Activated CD8-positive, alpha-beta memory T cell treated with anti-CD3 and anti-CD28 coated beads, Interleukin-2, amount 50 U/mL, for 48 hours (primary cell): ENCODE data around the gene PLIN4.
"Not testable (repeated sequence)": the region's sequence is repeated elsewhere in the genome, so short reads cannot be mapped to it uniquely, and the experiment has no call there.

Source experiments
- DNase-seq: peaks from one replicate; pipeline ENCODE4 v3.0.0-alpha.2; 2020

The PLIN4 gene

DNA sequence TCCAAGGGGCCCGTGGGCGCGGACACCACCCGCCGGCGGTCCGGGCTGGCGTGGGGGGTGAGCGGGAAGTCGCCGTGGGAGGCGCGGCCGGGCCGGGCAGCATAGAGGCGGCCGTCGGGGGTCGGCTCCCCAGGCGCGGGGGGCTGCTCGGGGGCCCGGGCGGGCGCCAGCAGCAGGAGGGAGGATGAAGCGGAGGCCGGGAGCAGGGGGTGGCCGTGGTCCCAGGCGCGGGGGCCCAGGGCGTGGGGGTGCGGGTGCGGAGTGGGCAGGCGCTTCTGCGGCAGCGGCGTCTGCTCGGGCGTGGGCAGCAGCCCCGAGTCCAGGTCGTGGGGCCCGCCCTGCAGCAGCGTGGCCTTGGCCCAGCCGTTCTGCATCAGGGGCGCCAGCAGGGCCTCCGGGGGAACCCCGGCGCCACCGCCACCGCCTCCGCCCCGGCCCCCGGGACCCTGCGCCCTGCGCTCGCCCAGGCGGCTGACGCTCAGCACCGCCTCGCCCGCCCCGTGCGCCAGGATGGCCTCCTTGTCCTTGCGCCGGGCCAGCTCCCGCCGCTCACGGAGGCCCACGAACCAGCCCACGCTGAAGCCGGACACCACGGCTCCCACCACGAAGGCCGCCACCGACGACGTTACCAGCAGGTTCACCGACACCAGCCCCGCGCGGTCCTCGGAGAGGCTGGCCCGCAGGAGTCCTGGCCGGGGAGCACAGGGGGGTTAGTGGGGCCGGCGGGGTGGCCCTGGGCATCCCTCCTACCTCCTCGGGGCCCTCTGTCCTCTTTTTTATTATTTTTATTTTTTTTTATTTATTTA is 25.8 kb upstream of the PLIN4 start:
- no peak for DNase-seq

DNA sequence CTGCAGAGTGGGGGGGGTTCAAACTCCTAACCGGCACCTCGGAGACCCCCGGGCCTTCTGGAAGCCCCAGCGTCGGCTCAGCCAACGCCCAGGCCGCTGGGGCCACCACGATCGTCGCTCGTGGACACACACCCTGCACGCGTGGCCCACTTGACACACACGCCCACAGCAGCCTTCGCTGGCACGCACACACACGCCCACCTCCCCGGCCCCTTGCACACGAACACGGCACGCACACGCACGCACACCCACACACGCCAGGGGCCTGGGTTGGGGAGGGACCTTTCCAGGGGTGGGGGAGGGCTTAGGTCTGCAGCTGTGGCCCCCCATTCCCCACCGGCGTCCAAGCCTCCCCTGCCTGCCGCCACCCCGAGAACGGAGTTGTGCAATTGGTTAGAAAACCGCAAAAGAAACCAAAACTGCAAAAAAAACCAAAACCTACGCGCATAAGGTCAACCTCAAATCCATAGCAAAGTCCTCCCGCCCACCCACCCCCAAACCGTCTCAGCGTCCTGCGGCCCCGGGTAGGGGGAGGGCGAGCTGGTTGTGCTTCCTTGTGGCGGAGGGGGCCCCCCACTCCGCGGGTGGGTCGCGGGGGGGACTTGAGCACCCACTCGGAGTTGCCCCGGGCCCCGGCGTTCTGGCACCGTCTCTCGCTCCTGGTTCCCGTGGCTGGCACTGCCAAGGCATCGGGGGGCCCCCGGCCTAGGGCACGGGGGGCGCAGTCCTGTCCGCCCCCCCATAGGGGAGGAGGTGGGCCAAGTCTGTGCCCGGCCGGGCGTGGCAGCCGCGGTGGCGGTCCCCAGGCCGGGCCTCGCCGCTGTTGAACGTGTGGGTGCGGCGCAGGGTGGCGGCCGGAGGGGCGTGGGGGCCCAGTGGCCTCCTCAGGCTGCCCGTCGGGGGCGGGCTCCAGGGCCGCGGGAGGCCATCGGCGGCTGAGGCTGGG is 24.9 kb upstream of the PLIN4 start:
- no peak for DNase-seq

DNA sequence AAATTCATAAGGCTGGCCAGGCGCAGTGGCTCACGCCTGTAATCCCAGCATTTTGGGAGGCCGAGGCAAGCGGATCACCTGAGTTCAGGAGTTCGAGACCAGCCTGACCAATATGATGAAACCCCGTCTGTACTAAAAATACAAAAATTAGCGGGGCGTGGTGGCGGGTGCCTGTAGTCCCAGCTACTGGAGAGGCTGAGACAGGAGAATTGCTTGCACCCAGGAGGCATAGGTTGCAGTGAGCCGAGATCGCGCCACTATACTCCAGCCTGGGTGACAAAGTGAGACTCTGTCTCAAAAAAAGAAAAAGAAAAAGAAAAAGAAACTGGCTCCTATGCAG is 23.5 kb upstream of the PLIN4 start:
- not testable (repeated sequence) for DNase-seq

- no peak for DNase-seq
These were observed 23.0 kb upstream of the PLIN4 start for GRCh38 chr19:4541114-4541805.

DNA sequence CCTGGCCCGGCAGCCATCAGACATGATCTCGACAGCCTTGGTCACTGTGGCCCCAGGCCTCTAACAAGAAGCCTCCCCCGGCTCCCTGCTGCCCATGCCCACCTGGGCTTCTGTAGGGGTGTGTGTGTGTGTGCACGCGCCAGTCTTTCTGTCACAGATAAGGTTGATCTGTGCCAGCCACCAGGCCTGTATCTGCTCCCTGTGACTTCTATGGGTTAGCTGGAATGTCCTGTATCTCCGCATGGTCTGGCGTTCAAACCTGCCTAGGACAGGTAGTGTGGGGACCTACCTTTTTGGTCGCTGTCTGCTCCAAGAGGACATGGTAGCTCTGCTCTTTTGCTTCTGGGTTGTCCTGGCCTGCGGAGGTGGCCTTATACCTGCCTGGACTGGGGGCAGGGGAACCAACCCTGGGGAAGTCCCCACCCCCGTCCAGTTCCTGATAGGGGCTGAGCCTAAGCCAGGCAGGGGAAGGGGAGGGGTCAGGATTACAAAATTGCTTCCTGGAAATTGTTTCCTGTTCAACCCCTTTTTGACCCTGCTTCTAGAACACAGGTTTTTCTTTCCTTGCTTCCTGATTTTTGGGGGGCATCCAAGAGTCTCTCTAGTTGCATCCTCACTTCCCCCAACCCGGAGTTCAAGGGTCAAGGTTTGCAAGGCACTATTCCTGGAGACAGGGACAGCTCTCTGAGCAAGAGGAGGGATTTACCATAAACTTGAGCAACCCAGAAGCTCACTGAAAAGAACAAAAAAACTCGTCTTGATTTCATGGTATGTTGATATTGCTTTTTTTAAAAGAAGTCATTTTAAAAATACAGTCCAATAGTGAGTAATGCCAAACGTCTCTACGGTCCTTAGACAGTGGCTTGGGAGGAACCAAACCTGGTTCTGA is 21.7 kb upstream of the PLIN4 start, which contains the start of gene LRG1:
TSS of gene LRG1 (minus strand) at position 344 of the 889 bp plus-strand sequence. CDS start at position 321, 23 bp downstream.
- DNase-seq, result no peak

GRCh38 chr19:4539169-4539692 is 20.9 kb upstream of the PLIN4 start:
- no peak for DNase-seq

GRCh38 chr19:4538601-4538954 is 20.3 kb upstream of the PLIN4 start:
- DNase-seq, result no peak

- no peak for DNase-seq
These were observed 19.8 kb upstream of the PLIN4 start for GRCh38 chr19:4537953-4538600.

- DNase-seq, result no peak
These were observed 18.5 kb upstream of the PLIN4 start for GRCh38 chr19:4536798-4537197.

GRCh38 chr19:4534836-4535658 is 16.8 kb upstream of the PLIN4 start, which contains the start of gene PLIN5:
Gene PLIN5, minus strand, starts transcription at chr19:4535224. Its CDS starts 1,150 bp downstream, at chr19:4534074.
- DNase-seq, result peak; percentile 75

DNA sequence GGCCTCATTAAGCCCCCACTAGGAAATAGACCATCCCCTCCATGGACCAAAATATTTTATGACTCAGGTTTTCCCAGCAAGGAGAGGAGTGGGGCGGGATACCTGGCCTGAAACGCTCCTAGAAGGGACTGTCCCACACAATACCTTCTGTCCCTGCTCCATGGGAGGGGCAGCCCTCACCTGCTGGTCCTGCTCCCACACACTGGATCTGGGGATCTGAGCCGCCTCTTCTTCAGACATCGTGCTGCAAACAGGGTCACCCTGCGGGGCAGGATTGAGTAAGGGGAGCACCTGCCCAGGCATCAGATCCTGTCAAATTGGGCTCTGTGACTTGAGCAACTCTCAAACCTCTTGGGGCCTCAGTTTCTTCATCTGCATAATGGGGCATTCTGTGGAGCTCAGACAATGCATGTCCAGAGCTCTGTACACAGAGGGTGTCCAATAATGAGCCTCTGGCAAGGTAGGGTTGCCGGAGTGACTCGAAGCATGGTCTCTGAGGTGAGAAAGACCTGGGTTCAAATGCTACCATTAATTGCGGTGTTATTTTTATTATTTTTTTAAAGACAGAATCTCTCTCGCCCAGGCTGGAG is 15.6 kb upstream of the PLIN4 start:
- no peak for DNase-seq

- DNase-seq, result no peak
These were observed 15.0 kb upstream of the PLIN4 start for GRCh38 chr19:4533334-4533733.

DNA sequence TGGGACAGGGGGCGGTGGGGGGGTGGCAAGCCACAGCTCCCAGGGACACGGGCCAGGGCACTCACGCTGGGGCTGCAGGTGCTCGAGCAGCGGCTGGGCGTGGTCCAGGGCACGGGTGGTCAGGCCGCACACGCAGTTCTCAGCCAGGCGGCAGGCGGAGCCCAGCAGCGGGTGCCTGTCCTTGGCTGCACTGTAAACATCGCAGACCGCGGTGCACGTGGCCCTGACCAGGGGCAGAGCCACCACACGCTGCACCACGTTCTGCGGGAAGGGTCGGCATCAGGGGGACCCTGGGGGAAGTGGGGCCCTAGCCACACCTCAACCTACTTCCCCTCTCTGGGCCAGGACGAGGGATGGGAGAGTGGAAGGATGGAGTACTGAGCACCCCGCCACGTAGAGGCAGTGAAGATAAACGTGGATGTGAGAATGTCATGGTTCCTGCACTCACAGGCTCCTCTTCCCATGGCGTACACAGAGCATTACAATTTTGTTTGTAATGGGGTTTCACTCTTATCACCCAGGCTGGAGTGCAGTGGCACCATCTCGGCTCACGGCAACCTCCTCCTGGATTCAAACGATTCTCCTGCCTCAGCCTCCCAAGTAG is 13.4 kb upstream of the PLIN4 start:
- no peak for DNase-seq

DNA sequence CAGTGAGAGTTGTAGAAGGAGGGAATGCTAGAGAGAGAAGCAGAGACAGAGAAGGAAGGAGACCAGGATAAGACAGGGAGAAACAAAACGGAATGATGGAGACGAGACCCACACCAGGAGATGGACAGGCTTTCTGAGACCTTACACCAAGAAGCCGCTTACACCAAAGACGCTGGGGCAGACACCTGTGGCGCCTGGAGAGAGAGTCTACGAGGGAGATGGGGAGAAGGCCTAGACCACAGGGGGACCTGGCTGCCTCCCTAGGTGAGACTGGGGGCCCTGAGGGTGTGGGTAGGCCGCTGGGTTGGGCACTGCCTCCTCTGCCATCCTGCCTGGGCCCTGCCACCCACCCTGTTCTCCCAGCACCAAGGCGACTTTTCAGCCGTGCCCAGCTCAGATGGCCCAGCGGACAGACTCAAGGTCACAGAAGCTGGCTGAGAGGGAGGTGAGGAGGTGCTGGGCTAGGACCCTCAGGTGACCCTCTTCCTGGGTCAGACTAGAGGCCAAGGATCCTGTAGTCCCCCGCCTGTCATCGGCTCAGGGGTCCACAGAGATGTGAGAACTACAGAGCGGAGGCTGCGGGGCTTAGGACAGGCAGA is 11.7 kb upstream of the PLIN4 start:
- DNase-seq, result no peak

GRCh38 chr19:4528843-4529242 is 10.6 kb upstream of the PLIN4 start:
- DNase-seq, result no peak

- DNase-seq, result not testable (repeated sequence)
These were observed 9.1 kb upstream of the PLIN4 start for GRCh38 chr19:4527377-4527776.

GRCh38 chr19:4525563-4526002 is 7.3 kb upstream of the PLIN4 start:
- DNase-seq, result no peak

DNA sequence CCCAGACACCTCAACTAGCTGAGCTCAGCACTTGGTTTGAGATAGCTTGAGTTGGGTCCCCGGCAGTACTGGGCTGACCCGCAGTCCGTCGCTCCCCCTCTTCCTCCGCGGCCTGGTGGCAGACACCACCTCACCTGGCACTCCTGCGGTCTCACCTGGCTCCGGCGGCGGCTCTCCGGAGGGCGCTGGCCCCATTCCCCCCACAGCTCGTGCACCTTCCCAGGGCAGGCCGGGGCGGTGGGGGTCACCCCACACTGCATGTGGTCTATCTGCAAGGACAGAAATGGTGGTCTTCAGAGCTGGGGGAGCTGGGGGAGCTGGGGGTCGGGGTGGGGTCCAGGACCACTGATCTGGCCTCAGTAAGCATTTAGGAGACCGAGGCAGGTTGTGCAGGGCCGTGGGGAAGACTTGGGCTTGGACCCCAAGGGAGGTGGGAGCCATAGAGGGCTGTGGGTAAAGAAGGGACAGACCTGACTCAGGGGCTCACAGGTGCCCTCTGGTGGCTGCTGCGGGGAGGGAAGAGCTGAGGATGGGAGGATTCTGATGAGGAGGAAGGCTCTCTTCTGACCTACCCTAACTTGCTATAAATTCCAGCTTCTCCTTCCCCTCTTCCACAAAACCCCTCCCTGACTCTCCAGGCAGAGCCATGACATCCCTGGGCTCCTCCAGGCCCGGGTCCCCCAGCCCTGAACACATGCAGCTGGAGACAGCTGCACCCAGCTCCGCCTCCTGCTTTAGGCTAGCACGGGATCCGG is 6.7 kb upstream of the PLIN4 start:
- peak; percentile 89 for DNase-seq
